H1 (cell line): ENCODE data around the gene DPEP3. TPM values are rescaled to one million over a fixed set of nuclear protein-coding genes. Genes with fewer than 3 reads are reported as not detected.
"Not testable (repeated sequence)": the region's sequence is repeated elsewhere in the genome, so short reads cannot be mapped to it uniquely, and the experiment has no call there.

Experiments used
- CTCF ChIA-PET: fragments of 300-600 bp; sonication (Branson Sonifier 250); formaldehyde crosslinking; loops from one replicate; lab custom pipeline; 2021; ENCODE audit not compliant: partially characterized antibody; lab: Charles Lee
- POLR2A ChIA-PET: fragments of 300-600 bp; sonication (Branson Sonifier 250); formaldehyde crosslinking; loops from one replicate; lab custom pipeline; 2021; ENCODE audit warnings: inconsistent platforms; ENCODE audit not compliant: partially characterized antibody; lab: Charles Lee
- DNase-seq, 2 experiments: peaks; one replicate each; pipeline versions ENCODE4 v3.0.0 to v3.0.0-alpha.2; 2010 to 2022; ENCODE audit warnings: low spot score in 2 of 2, low read depth in 1 of 2, mixed read lengths in 1 of 2
- FAIRE-seq: peaks from 2 replicates; lab custom pipeline; 2011; peaks lifted over from hg19 to GRCh38; lab: Jason Lieb, UNC
- H2AFZ ChIP-seq: 2 replicates; pipeline ENCODE4 v1.8.1; 2012; ENCODE audit warnings: low read length, inconsistent platforms
- H2AK5ac ChIP-seq: 2 replicates; pipeline ENCODE4 v1.6.1; 2013; ENCODE audit warnings: low read depth, low read length
- H2BK120ac ChIP-seq: replicated peaks from 2 replicates; pipeline ENCODE3; 2013; ENCODE audit warnings: low read depth, low read length, inconsistent platforms
- H2BK12ac ChIP-seq: 2 replicates; pipeline ENCODE4 v1.6.1; 2013; ENCODE audit warnings: low read depth, low read length
- H2BK15ac ChIP-seq: 2 replicates; pipeline ENCODE4 v1.6.1; 2013; ENCODE audit warnings: low read length
- H2BK20ac ChIP-seq: 2 replicates; pipeline ENCODE4 v1.6.1; 2013; ENCODE audit warnings: low read length
- H2BK5ac ChIP-seq: 2 replicates; pipeline ENCODE4 v1.6.1; 2013; ENCODE audit warnings: low read depth, low read length
- H3K14ac ChIP-seq: 2 replicates; pipeline ENCODE4 v1.6.1; 2013; ENCODE audit warnings: inconsistent platforms; ENCODE audit not compliant: insufficient read length
- H3K18ac ChIP-seq: 2 replicates; pipeline ENCODE4 v1.6.1; 2013; ENCODE audit warnings: low read length; ENCODE audit errors: extremely low read depth
- H3K23ac ChIP-seq: 2 replicates; pipeline ENCODE4 v1.6.1; 2013; ENCODE audit warnings: inconsistent platforms; ENCODE audit not compliant: insufficient read length
- H3K23me2 ChIP-seq: 2 replicates; pipeline ENCODE4 v1.6.1; 2013; ENCODE audit warnings: low read depth, low read length
- H3K27ac ChIP-seq: 2 replicates; pipeline ENCODE4 v1.6.1; 2011; ENCODE audit warnings: low read depth, low read length, inconsistent platforms
- H3K27me3 ChIP-seq, 4 experiments: replicated peaks in 1 of 4; 1 replicate in 1 of 4; 2 replicates in 3 of 4; pipeline versions ENCODE4 v1.6.1 to v1.8.1; 2011 to 2013; ENCODE audit warnings: low read length in 3 of 4, mild to moderate bottlenecking in 3 of 4, inconsistent platforms in 2 of 4, mixed read lengths in 2 of 4, moderate library complexity in 1 of 4; ENCODE audit not compliant: control insufficient read depth in 3 of 4, insufficient read depth in 3 of 4; ENCODE audit errors: extremely low read depth in 1 of 4
- H3K36me3 ChIP-seq, 4 experiments: 2 replicates each; pipeline versions ENCODE4 v1.6.1 to v1.8.1; 2011 to 2013; ENCODE audit warnings: mild to moderate bottlenecking in 4 of 4, low read length in 3 of 4, moderate library complexity in 2 of 4, control low read depth in 1 of 4, inconsistent platforms in 1 of 4; ENCODE audit not compliant: insufficient read depth in 4 of 4, control insufficient read depth in 2 of 4
- H3K4ac ChIP-seq: replicated peaks from 2 replicates; pipeline ENCODE3; 2013; ENCODE audit warnings: low read length, low read depth, mixed read lengths, inconsistent platforms; ENCODE audit not compliant: insufficient read length
- H3K4me1 ChIP-seq, 4 experiments: replicated peaks in 1 of 4; 1 replicate in 1 of 4; 2 replicates in 3 of 4; pipeline versions ENCODE4 v1.6.1 to v1.8.1; 2011 to 2013; ENCODE audit warnings: low read length in 3 of 4, inconsistent platforms in 2 of 4, mixed read lengths in 1 of 4; ENCODE audit not compliant: insufficient read depth in 4 of 4, control insufficient read depth in 3 of 4
- H3K4me2 ChIP-seq, 2 experiments: 2 replicates each; pipeline versions ENCODE4 v1.6.1 to v1.8.1; 2011 to 2013; ENCODE audit warnings: low read depth in 2 of 2, low read length in 2 of 2, control low read depth in 1 of 2, inconsistent platforms in 1 of 2, mild to moderate bottlenecking in 1 of 2; ENCODE audit not compliant: insufficient read depth in 1 of 2
- H3K4me3 ChIP-seq, 4 experiments: fragments of 200-600, 300-600 bp in 1 of 4; sonication (generic), shearing (Covaris generic), sonication (Bioruptor Twin) in 1 of 4; 2 replicates each; pipeline versions ENCODE4 v1.5.1 to v1.8.1; 2011 to 2016; ENCODE audit warnings: low read length in 4 of 4, low read depth in 3 of 4, control low read depth in 2 of 4, inconsistent platforms in 2 of 4, mild to moderate bottlenecking in 2 of 4, mixed read lengths in 1 of 4, moderate library complexity in 1 of 4; ENCODE audit not compliant: insufficient read depth in 2 of 4; ENCODE audit errors: extremely low read depth in 1 of 4
- H3K56ac ChIP-seq: replicated peaks from 2 replicates; pipeline ENCODE3; 2013; ENCODE audit warnings: low read depth, mild to moderate bottlenecking, mixed read lengths, low read length, inconsistent platforms; ENCODE audit not compliant: insufficient read length
- H3K79me1 ChIP-seq: 2 replicates; pipeline ENCODE4 v1.6.1; 2013; ENCODE audit warnings: low read depth, low read length, control low read depth
- H3K79me2 ChIP-seq, 2 experiments: 2 replicates each; pipeline versions ENCODE4 v1.6.1 to v1.8.1; 2012 to 2013; ENCODE audit warnings: low read length in 2 of 2, mild to moderate bottlenecking in 2 of 2, inconsistent platforms in 1 of 2; ENCODE audit not compliant: insufficient read depth in 2 of 2, control insufficient read depth in 1 of 2
- H3K9ac ChIP-seq, 4 experiments: replicated peaks in 1 of 4; 1 replicate in 1 of 4; 2 replicates in 3 of 4; pipeline versions ENCODE4 v1.6.1 to v1.8.1; 2011 to 2013; ENCODE audit warnings: low read depth in 3 of 4, low read length in 3 of 4, control low read depth in 2 of 4, mild to moderate bottlenecking in 2 of 4, moderate library complexity in 2 of 4, inconsistent platforms in 1 of 4; ENCODE audit errors: extremely low read depth in 1 of 4
- H3K9me3 ChIP-seq, 2 experiments: 2 replicates each; pipeline versions ENCODE4 v1.6.1 to v1.8.1; 2012 to 2013; ENCODE audit warnings: mild to moderate bottlenecking in 2 of 2, moderate library complexity in 2 of 2, control low read depth in 1 of 2, inconsistent platforms in 1 of 2, low read depth in 1 of 2, low read length in 1 of 2, mixed read lengths in 1 of 2; ENCODE audit not compliant: insufficient read depth in 2 of 2
- H4K20me1 ChIP-seq, 2 experiments: replicated peaks in 1 of 2; 2 replicates each; pipeline versions ENCODE3 to v1.8.1; 2011 to 2013; ENCODE audit warnings: inconsistent platforms in 2 of 2, low read length in 2 of 2, mild to moderate bottlenecking in 1 of 2; ENCODE audit not compliant: insufficient read depth in 2 of 2, control insufficient read depth in 1 of 2
- H4K5ac ChIP-seq: 2 replicates; pipeline ENCODE4 v1.6.1; 2013; ENCODE audit warnings: low read length, low read depth, mixed read lengths, inconsistent platforms; ENCODE audit not compliant: insufficient read length
- H4K8ac ChIP-seq: 2 replicates; pipeline ENCODE4 v1.8.0; 2013; ENCODE audit warnings: mild to moderate bottlenecking, moderate library complexity, low read length, inconsistent platforms; ENCODE audit not compliant: insufficient read depth; ENCODE audit errors: extremely low read depth
- H4K91ac ChIP-seq: replicated peaks from 2 replicates; pipeline ENCODE3; 2013; ENCODE audit warnings: low read length, mixed read lengths, inconsistent platforms; ENCODE audit not compliant: insufficient read length
- WGBS, 2 experiments: shearing (Covaris generic) in 1 of 2; methylation state at CpG; one replicate each; pipeline versions ENCODE4 v1.1.6 to v1.1.7; 2013 to 2015; ENCODE audit warnings: low lambda C conversion rate in 2 of 2, mixed read lengths in 2 of 2, inconsistent platforms in 1 of 2, low coverage in 1 of 2, missing lambda C conversion rate in 1 of 2; ENCODE audit not compliant: insufficient replicate concordance in 2 of 2, insufficient coverage in 1 of 2, insufficient read length in 1 of 2; ENCODE audit errors: extremely low coverage in 1 of 2, missing lambda C conversion rate in 1 of 2; 5-methylcytosine and 5-hydroxymethylcytosine counted together
- polyA plus RNA-seq, 7 experiments: library from polyadenylated mRNA; depleted of rRNA in 3 of 7; stranded (reverse) in 5 of 7; unstranded in 2 of 7; fragments of >200 nt in 5 of 7; fragments of 200-250 nt in 2 of 7; gene quantifications; 1 replicate in 5 of 7; 2 replicates in 1 of 7; 4 replicates in 1 of 7; pipeline versions ENCODE4 v1.2.1 to v1.2.3, GENCODE V29; 2011 to 2013; ENCODE audit warnings: missing spikeins in 2 of 7, mixed read lengths in 2 of 7
- total RNA-seq: library from RNA; stranded (reverse); fragmentation: NEBNext Ultra II Directional; extraction: Animal tissue kit (Norgen Biotek cat#: 25700); gene quantifications from 2 replicates; pipeline ENCODE4 v1.2.1, GENCODE V29; 2021

Gene DPEP3
- total and polyA plus RNA-seq, 2 of the 8 experiments (the other 6 are each of a cell fraction or from before 2014, with no cell fraction given), result 6.5 to 9.9 TPM

DNA sequence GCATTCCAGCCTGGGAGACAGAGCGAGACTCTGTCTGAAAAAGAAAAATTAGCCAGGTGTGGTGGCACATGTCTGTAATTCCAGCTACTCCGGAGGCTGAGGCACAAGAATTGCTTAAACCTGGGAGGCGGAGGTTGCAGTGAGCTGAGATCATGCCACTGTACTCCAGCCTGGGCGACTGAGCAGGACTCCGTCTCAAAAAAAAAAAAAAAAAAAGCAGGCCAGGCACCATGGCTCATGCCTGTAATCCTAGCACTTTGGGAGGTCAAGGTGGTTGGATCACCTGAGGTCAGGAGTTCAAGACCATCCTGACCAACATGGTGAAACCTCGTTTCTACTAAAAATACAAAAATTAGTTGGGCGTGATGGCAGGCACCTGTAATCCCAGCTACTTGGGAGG lies 8.0 kb downstream of the DPEP3 start:
- H3K4me3 ChIP-seq, H3K4me1 ChIP-seq, H4K20me1 ChIP-seq, H4K5ac ChIP-seq, H3K9ac ChIP-seq, H3K23ac ChIP-seq, H3K9me3 ChIP-seq, H3K18ac ChIP-seq, H3K27me3 ChIP-seq, H3K4ac ChIP-seq, POLR2A ChIA-PET, H3K56ac ChIP-seq, H2BK20ac ChIP-seq, H3K27ac ChIP-seq, H2BK120ac ChIP-seq, H2AFZ ChIP-seq, H3K79me2 ChIP-seq, H2AK5ac ChIP-seq, H3K79me1 ChIP-seq, H4K91ac ChIP-seq, H3K36me3 ChIP-seq, H2BK12ac ChIP-seq, H3K4me2 ChIP-seq, H3K23me2 ChIP-seq, H4K8ac ChIP-seq, H3K14ac ChIP-seq, H2BK5ac ChIP-seq, H2BK15ac ChIP-seq, DNase-seq, FAIRE-seq: not testable (repeated sequence)
- 95% methylated on average over 7 of the region's 7 CpGs; no CpG with 5 or more reads in 1 of the 2 experiments for WGBS, 2 experiments
- CTCF ChIA-PET, result interaction anchor here (1.3 to 5.2 kb wide), 5 partner anchors 9 to 93 kb away, joined by 3 to 27 read pairs (median 4); partner anchors contain the start of gene DPEP3
